ENCODE results near the gene DPH1.

DNA sequence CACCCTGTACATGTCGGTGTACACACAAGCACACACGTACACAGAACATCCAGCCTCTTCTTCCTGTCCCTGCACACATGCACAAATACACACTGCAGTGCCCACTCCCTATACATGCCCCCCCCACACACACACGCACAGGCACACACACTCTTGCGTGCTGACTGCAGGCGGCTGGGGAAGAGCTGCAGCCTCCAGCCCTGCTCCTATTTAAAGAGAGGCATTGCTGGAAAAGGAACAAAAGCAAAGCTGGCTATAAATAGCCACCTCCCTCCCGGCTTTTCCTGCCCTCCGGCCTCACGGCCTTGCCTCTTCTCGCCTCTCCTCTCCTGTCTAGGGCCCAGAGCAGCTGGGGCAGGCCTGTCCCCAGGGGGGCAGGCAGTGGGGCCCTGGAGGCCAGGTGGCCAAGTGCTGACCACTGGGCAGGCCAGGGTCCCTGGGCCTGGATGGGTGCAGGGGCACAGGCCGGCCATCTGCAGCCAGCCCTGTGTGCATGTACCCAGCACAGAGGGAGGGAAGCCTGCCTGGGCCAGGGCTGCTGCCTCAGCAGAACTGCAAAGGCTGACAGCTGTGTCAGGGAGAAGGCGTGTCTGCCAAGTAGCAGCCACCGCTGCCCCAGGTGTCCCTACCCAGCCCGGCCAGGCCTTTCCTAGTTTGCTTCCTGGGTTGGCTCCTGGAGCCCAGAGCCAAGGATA, 30.2 kb upstream of the DPH1 start:
- TF ChIP-seq, protein P1, sequence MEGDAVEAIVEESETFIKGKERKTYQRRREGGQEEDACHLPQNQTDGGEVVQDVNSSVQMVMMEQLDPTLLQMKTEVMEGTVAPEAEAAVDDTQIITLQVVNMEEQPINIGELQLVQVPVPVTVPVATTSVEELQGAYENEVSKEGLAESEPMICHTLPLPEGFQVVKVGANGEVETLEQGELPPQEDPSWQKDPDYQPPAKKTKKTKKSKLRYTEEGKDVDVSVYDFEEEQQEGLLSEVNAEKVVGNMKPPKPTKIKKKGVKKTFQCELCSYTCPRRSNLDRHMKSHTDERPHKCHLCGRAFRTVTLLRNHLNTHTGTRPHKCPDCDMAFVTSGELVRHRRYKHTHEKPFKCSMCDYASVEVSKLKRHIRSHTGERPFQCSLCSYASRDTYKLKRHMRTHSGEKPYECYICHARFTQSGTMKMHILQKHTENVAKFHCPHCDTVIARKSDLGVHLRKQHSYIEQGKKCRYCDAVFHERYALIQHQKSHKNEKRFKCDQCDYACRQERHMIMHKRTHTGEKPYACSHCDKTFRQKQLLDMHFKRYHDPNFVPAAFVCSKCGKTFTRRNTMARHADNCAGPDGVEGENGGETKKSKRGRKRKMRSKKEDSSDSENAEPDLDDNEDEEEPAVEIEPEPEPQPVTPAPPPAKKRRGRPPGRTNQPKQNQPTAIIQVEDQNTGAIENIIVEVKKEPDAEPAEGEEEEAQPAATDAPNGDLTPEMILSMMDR (IDR thresholded peaks at IDR 0.05): no peak
- TF ChIP-seq EP300 (IDR thresholded peaks at IDR 0.05) (no peak), POLR2AphosphoS5 (IDR thresholded peaks at IDR 0.05) (no peak), POLR2A (IDR thresholded peaks at IDR 0.05; ENCODE audit: low read depth) (no peak)

Measured in esophagus muscularis mucosa (tissue), 4 donors.